ENCODE data around the gene FBXL20. TPM values are rescaled to one million over a fixed set of nuclear protein-coding genes. Genes with fewer than 3 reads are reported as not detected.

FBXL20 gene
- total RNA-seq, 1 donor, result 20.3 TPM

DNA sequence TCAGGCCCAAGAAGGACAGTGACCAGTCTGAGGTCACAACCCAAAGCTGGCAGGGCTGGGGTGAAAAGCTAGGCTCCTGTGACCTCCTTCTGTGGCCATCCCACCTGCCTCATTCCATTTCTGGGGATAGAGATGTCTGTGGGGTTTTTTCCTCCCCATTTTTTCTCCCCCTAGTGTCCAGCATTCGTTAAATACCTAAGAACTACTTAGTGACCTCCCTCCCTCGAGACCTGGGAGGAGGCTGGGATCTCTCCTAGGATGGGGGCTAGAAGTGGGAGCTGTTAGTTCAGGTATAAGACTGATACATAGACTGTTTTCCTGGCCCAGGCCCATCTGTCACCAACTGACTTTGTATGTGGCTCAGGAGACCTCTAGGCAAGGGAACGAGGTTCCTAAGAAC lies 155.2 kb downstream of the FBXL20 start:
- Histone ChIP-seq H3K27me3 (ENCODE audit: insufficient read depth, low read length) (peaks cover 4% of the 10 kb centered on the region), H3K4me2 (ENCODE audit: insufficient read depth, low read length) (no peak overlapping the region), H3K79me2 (ENCODE audit: insufficient read depth, low read length) (no peaks in the 10 kb centered on the region), H3K4me3 (ENCODE audit: insufficient read depth, low read length) (no peak overlapping the region), H4K20me1 (ENCODE audit: insufficient read depth, low read length) (no peaks in the 10 kb centered on the region), H3K36me3 (ENCODE audit: insufficient read depth, low read length) (no peaks in the 10 kb centered on the region), H2AFZ (ENCODE audit: low read length) (no peak overlapping the region), H3K27ac (ENCODE audit: low read depth, low read length) (no peak overlapping the region), H3K9me3 (ENCODE audit: low read depth, low read length) (no peaks in the 10 kb centered on the region), H3K4me1 (ENCODE audit: insufficient read depth, low read length) (peaks cover 2% of the 10 kb centered on the region)
- peak; percentile 59 for DNase-seq (ENCODE audit: insufficient read length, low spot score, missing footprints)
- TF ChIP-seq, protein P1, sequence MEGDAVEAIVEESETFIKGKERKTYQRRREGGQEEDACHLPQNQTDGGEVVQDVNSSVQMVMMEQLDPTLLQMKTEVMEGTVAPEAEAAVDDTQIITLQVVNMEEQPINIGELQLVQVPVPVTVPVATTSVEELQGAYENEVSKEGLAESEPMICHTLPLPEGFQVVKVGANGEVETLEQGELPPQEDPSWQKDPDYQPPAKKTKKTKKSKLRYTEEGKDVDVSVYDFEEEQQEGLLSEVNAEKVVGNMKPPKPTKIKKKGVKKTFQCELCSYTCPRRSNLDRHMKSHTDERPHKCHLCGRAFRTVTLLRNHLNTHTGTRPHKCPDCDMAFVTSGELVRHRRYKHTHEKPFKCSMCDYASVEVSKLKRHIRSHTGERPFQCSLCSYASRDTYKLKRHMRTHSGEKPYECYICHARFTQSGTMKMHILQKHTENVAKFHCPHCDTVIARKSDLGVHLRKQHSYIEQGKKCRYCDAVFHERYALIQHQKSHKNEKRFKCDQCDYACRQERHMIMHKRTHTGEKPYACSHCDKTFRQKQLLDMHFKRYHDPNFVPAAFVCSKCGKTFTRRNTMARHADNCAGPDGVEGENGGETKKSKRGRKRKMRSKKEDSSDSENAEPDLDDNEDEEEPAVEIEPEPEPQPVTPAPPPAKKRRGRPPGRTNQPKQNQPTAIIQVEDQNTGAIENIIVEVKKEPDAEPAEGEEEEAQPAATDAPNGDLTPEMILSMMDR (IDR thresholded peaks at IDR 0.05; ENCODE audit: extremely low read depth, low read depth, low read length), result peak; percentile 11

DNA sequence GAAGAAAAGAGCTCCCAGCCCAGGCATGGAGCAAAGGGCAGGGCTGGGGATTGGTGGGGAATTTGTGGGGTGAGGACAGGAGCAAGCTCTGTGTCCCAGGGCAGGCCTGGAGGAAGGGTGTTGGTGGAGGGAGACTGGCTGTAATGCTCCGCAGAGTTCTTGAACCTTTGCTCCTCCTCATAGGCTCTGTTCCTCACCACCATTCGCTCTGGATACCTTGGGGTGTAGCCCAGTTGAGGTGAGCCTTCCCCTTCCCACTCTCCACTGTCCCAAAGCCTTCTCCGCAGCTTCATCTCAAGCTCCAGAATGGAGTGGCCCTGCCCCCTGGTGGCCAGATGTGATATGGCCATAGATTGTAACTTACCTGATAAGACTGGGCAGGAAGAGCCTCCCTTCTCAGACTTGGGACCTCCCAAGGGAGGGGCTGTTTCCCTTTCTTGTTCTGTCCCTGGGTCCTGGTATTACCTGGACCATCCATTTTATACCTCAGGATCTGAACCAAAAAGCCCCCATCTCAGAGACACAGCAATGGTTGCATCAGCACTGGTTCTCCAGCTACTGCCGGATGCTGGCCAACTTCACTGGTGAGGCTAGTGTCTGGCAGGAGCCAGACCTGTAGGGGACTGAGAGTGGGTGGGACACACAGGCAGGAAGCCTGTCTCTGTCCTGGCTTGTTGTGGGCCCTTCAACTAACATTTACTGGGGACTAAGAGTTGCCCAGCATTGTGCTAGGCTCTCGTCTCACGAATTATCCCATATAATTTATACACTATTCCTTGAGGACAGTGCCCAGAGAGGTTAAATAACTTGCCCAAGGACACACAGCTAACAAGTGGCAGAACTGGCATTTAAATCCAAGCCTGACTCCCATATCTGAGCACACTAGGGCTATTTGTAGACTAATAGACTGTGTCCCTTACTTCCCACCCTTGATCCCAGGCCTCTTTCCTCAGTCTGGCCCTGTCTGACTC lies 156.5 kb downstream of the FBXL20 start:
- TF ChIP-seq, protein P1 (IDR thresholded peaks at IDR 0.05; ENCODE audit: extremely low read depth, low read depth, low read length), result peak; percentile 95
- H3K27me3 ChIP-seq (ENCODE audit: insufficient read depth, low read length), result peaks cover 4% of the 10 kb centered on the region
- no peaks in the 10 kb centered on the region for H3K79me2 ChIP-seq (ENCODE audit: insufficient read depth, low read length)
- no peaks in the 10 kb centered on the region for H4K20me1 ChIP-seq (ENCODE audit: insufficient read depth, low read length)
- H2AFZ ChIP-seq (ENCODE audit: low read length), result no peak overlapping the region
- peak; percentile 93 for DNase-seq (ENCODE audit: insufficient read length, low spot score, missing footprints)
- no peak overlapping the region for H3K27ac ChIP-seq (ENCODE audit: low read depth, low read length)
- H3K4me3 ChIP-seq (ENCODE audit: insufficient read depth, low read length), result no peak overlapping the region
- no peak overlapping the region for H3K4me2 ChIP-seq (ENCODE audit: insufficient read depth, low read length)
- no peaks in the 10 kb centered on the region for H3K36me3 ChIP-seq (ENCODE audit: insufficient read depth, low read length)
- no peaks in the 10 kb centered on the region for H3K9me3 ChIP-seq (ENCODE audit: low read depth, low read length)
- H3K4me1 ChIP-seq (ENCODE audit: insufficient read depth, low read length), result peaks cover 2% of the 10 kb centered on the region

DNA sequence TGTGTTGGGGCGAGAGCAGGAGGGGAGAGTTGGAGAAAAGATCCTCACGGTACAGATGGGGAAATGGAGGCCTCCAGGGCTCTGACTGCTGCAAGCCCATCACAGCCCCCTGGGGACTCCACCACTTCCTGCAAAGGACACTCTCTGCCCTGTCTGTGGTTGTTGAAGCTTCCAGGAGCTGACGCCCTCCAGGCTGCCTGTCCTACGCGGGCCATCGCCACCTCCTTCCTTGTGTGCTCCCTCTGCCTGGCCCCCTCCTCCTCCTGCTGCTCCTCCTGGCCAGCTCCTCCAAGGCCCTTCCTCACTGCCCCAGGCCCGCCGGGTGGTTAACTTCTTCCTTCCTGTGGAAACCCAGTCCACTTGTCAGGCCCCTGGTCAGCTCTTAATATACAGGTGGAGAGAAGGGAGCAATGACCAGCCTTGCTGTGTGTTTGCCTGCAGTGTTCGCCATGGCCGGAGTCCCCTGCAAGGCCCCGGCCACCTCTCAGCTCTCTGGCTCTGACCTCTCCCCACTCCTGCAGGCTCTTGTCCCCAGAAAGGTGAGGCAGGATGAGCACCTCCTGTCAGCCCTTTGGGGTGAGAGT lies 157.3 kb downstream of the FBXL20 start:
- no peaks in the 10 kb centered on the region for H3K79me2 ChIP-seq (ENCODE audit: insufficient read depth, low read length)
- peak; percentile 45 for DNase-seq (ENCODE audit: insufficient read length, low spot score, missing footprints)
- H3K27me3 ChIP-seq (ENCODE audit: insufficient read depth, low read length), result peaks cover 4% of the 10 kb centered on the region
- TF ChIP-seq, protein P1 (IDR thresholded peaks at IDR 0.05; ENCODE audit: extremely low read depth, low read depth, low read length), result no peak
- H3K36me3 ChIP-seq (ENCODE audit: insufficient read depth, low read length), result no peaks in the 10 kb centered on the region
- no peak overlapping the region for H3K4me3 ChIP-seq (ENCODE audit: insufficient read depth, low read length)
- H3K9me3 ChIP-seq (ENCODE audit: low read depth, low read length), result no peaks in the 10 kb centered on the region
- H2AFZ ChIP-seq (ENCODE audit: low read length), result no peak overlapping the region
- H4K20me1 ChIP-seq (ENCODE audit: insufficient read depth, low read length), result no peaks in the 10 kb centered on the region
- no peak overlapping the region for H3K27ac ChIP-seq (ENCODE audit: low read depth, low read length)
- H3K4me2 ChIP-seq (ENCODE audit: insufficient read depth, low read length), result no peak overlapping the region
- H3K4me1 ChIP-seq (ENCODE audit: insufficient read depth, low read length), result peaks cover 2% of the 10 kb centered on the region

DNA sequence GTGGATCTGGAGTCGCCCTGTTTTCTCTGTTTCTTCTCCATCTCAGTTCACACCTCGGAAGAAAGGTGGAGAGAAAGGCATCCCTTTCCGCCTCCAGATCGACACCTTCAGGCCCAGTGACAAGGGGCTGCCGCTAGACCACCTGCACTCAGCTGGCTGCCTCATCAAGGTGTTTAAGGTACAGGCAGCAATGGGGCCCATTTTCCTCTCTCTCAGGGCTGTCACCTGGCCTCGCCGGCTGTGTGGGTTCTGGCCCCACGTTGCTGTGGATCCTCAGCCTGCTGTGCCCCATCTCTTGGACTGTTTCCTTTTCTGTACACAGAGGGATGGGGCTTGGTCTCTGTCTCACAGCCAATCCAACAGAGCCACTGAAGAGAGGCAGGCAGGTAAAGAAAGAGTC lies 158.3 kb downstream of the FBXL20 start:
- DNase-seq (ENCODE audit: insufficient read length, low spot score, missing footprints), result peak; percentile 27
- Histone ChIP-seq H3K27ac (ENCODE audit: low read depth, low read length) (no peak overlapping the region), H3K4me1 (ENCODE audit: insufficient read depth, low read length) (peaks cover 10% of the 10 kb centered on the region), H3K79me2 (ENCODE audit: insufficient read depth, low read length) (no peaks in the 10 kb centered on the region), H3K4me3 (ENCODE audit: insufficient read depth, low read length) (no peak overlapping the region), H3K27me3 (ENCODE audit: insufficient read depth, low read length) (peaks cover 4% of the 10 kb centered on the region), H3K9me3 (ENCODE audit: low read depth, low read length) (no peaks in the 10 kb centered on the region), H3K4me2 (ENCODE audit: insufficient read depth, low read length) (no peak overlapping the region), H3K36me3 (ENCODE audit: insufficient read depth, low read length) (no peaks in the 10 kb centered on the region), H2AFZ (ENCODE audit: low read length) (no peak overlapping the region), H4K20me1 (ENCODE audit: insufficient read depth, low read length) (no peaks in the 10 kb centered on the region)
- TF ChIP-seq, protein P1 (IDR thresholded peaks at IDR 0.05; ENCODE audit: extremely low read depth, low read depth, low read length), result no peak
